ENCODE measurements around the gene RUNX3.

The RUNX3 gene

GRCh38 chr1:24946861-24947658, 17.0 kb upstream of the RUNX3 start:
- no peak for DNase-seq (ENCODE audit: low spot score)

- DNase-seq (ENCODE audit: low spot score): no peak
Observed at GRCh38 chr1:24945354-24946326, 15.6 kb upstream of the RUNX3 start.

DNA sequence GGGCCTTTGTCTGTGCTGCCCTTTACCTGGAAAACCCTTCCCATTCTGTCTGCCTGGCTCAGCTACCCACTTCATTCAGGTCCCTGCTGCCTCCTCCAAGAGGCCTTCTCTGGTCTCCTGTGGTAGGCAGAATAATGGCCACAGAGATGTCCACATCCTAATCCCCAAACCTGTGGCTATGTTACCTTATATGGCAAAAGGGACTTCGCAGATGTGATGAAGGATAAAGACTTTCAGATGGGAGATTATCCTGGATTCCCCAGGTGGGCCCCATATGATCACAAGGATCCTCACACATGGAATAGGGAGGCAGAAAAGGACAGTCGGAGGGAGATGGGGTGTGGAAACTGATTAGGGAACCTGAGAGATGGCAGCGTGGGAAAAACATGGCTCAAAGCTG, 14.2 kb upstream of the RUNX3 start:
- no peak for DNase-seq (ENCODE audit: low spot score)

GRCh38 chr1:24942789-24943188, 12.7 kb upstream of the RUNX3 start:
- no peak for DNase-seq (ENCODE audit: low spot score)

GRCh38 chr1:24941564-24941963, 11.5 kb upstream of the RUNX3 start:
- no peak for DNase-seq (ENCODE audit: low spot score)

GRCh38 chr1:24940231-24940630, 10.2 kb upstream of the RUNX3 start:
- DNase-seq (ENCODE audit: low spot score): no peak

DNA sequence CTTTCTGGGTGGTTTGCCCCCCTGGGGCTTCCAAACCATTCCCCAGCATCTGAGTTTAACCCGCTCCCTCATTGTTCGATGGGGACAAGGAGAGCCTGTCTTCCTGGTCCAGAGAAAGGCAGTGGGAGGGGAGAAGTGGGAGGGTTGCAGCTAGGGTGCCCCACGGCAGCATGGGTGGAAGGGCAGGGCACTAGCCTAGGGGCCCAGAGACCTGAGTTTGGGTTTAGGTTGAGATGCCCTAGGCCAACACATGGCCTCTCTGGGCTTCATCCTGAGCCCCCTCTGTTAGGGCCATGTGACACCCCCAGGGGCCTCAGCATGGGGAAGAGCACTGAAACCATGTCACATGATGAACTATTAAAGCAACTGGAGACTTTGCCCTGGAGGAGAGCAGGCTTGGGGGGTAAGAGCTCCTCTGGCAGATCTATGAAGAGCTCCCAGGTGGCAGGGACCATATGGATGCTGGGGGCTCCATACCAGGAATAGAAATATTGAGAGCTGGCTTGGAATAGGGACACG, 9.7 kb upstream of the RUNX3 start:
- DNase-seq (ENCODE audit: low spot score): no peak

GRCh38 chr1:24939040-24939674, 9.1 kb upstream of the RUNX3 start:
- no peak for DNase-seq (ENCODE audit: low spot score)

DNA sequence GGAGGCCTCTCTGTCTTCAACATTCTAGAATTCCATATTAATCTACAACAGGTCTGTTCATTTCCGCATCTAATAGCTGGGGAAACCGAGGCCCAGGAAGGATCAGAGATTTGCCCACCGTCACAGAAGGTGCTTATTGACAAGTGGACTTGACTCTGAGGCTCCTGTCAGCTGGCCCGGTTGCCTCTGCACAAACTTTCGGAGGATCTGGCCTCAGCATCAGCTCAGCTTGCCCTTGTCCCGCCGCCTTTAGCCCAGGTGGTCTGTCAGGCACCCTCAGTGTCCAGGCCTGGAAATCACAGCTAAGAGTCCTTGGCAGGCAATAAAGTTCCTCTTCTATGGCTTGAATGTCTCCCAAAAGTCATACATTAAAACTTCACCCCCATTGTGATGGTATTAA, 8.2 kb upstream of the RUNX3 start:
- DNase-seq (ENCODE audit: low spot score): no peak

GRCh38 chr1:24936684-24937083, 6.6 kb upstream of the RUNX3 start:
- DNase-seq (ENCODE audit: low spot score): no peak

DNA sequence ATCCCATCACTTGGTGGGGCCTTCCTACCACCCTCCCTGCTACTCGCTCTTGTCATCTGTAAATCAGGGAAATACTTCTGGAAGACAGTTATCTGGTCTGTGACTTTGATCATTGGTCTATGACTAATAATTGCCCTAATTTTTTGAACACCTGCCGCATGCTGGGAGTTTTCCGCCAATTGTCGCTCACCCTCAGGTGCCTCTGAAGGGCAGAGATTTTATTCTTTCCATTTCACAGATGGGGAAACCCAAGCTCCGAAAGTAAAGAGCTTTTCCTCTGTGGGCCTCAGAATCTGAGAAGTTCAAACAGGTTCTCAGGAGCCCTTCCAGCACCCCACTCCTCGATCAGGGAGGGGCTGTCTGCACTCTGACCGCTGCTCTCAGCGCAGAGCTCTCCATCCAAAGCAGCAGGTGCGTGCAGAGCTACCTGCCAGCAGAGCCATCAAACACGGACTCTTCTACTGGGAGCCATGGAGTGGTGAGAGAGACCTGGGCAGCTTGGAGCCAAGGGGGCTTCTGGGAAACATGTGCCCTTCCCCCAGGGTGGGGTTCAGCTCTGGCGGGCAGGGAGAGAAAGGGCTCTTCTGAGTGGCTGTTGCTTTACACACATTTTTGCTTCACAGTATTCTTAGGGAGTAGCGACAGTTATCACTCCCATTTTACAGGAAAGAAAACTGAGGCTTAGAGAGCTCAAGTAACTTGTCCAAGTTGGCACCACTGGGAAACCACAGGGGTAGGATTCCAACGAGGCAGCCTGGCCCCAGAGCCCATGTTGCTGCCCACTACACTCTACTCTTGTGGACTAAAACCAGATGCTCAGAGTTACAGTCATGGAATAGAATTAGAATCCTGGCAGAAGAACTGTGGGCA, 5.8 kb upstream of the RUNX3 start:
- no peak for DNase-seq (ENCODE audit: low spot score)

DNA sequence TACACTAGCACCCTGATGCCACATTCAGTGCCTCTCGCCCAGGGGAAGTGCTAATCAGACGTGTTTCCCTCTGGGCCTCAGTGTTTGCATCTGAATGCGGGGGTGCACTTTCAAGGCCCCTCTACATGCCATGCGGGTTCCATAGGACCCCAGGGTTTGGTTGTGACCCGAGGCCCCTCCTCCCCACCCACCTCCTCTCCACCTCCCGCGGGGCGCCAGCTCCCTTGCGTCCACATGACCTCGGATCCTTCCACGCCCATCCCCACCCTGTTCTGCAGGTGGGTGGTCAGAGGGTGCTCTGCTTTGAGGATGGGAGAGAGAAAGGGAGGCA, 5.1 kb upstream of the RUNX3 start:
- DNase-seq (ENCODE audit: low spot score): no peak

DNA sequence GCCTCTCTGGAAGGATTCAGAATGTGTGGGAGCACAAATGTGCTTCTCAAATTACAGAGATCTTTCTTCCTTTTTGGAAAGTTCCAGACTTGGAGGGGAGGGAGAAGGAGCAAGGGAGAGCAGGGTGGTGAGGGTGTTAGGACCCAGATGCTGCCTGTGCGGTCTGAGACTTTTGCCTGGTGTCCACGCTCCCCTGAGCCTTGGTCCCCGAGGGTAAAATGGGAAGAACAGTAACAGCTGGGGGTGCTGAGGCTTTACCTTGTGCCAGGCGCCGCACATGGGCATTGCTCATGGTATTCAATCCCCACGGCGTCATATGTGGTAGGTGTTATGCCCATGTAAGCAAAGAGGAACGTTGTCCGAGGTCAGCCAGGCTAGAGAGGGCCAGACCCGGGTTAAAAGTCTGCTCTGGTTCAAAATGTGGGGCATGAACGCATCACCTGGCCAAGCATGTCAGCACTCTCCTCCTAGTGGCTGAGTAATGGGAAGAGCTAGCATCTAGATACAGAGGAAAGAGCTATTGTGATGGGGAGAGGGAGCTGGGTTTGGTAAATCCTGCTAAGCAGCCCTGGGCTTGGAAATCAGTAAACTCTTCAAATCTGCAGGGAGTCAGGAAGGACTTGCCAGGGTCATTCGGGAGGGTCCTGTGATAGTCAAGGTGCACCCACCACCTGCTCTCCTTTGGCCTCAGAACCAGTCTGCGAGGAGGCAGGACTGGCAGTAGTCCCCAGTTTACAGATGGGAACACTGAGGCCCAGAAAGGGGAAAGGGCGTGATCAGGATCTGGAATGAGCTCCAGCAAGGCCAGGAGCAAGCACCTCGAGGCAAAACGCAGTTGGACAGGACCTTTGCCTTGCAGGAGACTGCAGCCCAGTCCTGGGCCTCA, 4.5 kb upstream of the RUNX3 start:
- no peak for DNase-seq (ENCODE audit: low spot score)

GRCh38 chr1:24933468-24933867, 3.4 kb upstream of the RUNX3 start:
- no peak for DNase-seq (ENCODE audit: low spot score)

DNA sequence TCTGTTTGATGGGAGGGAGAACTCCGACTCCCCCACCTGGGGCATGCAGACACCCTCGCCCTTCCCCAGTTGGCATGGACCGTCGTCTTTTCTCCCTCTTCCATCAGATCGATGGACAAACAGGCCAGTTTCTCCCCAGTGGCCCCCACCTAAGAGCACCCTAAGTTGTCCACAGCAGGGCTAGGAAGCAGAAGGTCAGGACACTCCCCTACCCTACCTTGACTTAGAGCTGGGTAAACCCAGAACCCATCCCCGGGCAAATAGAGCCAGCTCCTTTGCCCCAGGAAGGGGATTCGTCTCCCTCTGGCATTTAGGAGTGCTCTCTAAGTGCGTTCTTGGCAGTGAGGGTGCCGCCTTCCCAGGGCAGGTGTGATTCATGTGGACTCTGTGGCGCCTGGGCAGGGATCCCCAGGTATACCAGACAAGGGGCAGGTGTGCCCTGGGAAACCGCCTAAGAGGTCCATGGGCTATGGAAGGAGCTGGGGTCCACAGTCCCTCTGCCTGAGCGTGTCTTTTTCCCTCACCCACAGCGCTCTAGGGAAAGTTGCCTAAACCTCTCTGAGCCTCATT, 2.7 kb upstream of the RUNX3 start:
- DNase-seq (ENCODE audit: low spot score): no peak

DNA sequence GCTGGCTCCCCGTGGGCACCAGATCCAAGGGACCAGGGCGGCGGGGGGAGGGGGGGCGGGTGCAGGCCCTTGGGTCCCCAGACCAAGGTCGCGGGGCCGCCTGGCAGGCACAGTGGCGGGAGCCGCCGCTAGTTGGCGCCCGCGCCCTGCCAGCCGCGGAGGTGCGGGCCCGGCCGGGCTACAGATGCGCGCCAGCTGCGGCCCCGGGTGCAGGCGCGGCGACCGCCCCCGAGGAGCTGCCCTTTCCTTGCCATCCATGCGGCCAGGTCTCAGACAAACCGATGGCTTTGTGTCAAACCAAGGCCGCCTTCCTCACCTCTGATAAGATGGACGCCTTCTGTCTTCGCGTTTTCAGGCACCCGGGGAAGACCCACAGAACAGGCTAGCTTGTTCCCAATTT, 2.2 kb upstream of the RUNX3 start:
- DNase-seq (ENCODE audit: low spot score): peak; percentile 80

- DNase-seq (ENCODE audit: low spot score): no peak
Observed at GRCh38 chr1:24931468-24932231, 1.6 kb upstream of the RUNX3 start.

- DNase-seq (ENCODE audit: low spot score): no peak
Observed at GRCh38 chr1:24931146-24931467, 1.0 kb upstream of the RUNX3 start.

GRCh38 chr1:24929398-24930259, 447 bp downstream of the RUNX3 start:
- no peak for DNase-seq (ENCODE audit: low spot score)
